ENCODE data around the gene KRT32.

KRT32 gene

GRCh38 chr17:41505007-41505808, 38.0 kb upstream of the KRT32 start, which contains the start of gene KRT13:
Gene KRT13, minus strand, starts transcription at chr17:41505612. Its CDS starts 62 bp downstream, at chr17:41505550.
- TF ChIP-seq ZNF8 (CRISPR knock-in tag; IDR thresholded peaks at IDR 0.05) (no peak), CSDC2 (CRISPR knock-in tag; IDR thresholded peaks at IDR 0.05) (no peak)
- no peak for ATAC-seq

- TF ChIP-seq CSRNP3 (CRISPR knock-in tag; IDR thresholded peaks at IDR 0.05): no peak
- no peak for TF ChIP-seq CSDC2 (CRISPR knock-in tag; IDR thresholded peaks at IDR 0.05)
- TF ChIP-seq GLIS3 (CRISPR knock-in tag; IDR thresholded peaks at IDR 0.05): no peak
- TF ChIP-seq ZNF565 (CRISPR knock-in tag; conservative IDR thresholded peaks at IDR 0.05; ENCODE audit: low read depth): no peak
- ATAC-seq: no peak
Observed at GRCh38 chr17:41504246-41504977, 37.2 kb upstream of the KRT32 start.

- TF ChIP-seq, protein P1, sequence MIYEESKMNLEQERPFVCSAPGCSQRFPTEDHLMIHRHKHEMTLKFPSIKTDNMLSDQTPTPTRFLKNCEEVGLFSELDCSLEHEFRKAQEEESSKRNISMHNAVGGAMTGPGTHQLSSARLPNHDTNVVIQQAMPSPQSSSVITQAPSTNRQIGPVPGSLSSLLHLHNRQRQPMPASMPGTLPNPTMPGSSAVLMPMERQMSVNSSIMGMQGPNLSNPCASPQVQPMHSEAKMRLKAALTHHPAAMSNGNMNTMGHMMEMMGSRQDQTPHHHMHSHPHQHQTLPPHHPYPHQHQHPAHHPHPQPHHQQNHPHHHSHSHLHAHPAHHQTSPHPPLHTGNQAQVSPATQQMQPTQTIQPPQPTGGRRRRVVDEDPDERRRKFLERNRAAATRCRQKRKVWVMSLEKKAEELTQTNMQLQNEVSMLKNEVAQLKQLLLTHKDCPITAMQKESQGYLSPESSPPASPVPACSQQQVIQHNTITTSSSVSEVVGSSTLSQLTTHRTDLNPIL (CRISPR knock-in tag; IDR thresholded peaks at IDR 0.05; ENCODE audit: low read depth): no peak
- no peak for TF ChIP-seq ZFP30 (CRISPR knock-in tag; IDR thresholded peaks at IDR 0.05)
- TF ChIP-seq ARNTL (CRISPR knock-in tag; IDR thresholded peaks at IDR 0.05; ENCODE audit: borderline replicate concordance, low read depth): no peak
- TF ChIP-seq, protein P2, sequence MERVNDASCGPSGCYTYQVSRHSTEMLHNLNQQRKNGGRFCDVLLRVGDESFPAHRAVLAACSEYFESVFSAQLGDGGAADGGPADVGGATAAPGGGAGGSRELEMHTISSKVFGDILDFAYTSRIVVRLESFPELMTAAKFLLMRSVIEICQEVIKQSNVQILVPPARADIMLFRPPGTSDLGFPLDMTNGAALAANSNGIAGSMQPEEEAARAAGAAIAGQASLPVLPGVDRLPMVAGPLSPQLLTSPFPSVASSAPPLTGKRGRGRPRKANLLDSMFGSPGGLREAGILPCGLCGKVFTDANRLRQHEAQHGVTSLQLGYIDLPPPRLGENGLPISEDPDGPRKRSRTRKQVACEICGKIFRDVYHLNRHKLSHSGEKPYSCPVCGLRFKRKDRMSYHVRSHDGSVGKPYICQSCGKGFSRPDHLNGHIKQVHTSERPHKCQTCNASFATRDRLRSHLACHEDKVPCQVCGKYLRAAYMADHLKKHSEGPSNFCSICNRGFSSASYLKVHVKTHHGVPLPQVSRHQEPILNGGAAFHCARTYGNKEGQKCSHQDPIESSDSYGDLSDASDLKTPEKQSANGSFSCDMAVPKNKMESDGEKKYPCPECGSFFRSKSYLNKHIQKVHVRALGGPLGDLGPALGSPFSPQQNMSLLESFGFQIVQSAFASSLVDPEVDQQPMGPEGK (CRISPR knock-in tag; IDR thresholded peaks at IDR 0.05; ENCODE audit: borderline replicate concordance): no peak
- TF ChIP-seq SNAI2 (CRISPR knock-in tag; IDR thresholded peaks at IDR 0.05): no peak
- no peak for TF ChIP-seq BACH2 (CRISPR knock-in tag; IDR thresholded peaks at IDR 0.05; ENCODE audit: borderline replicate concordance)
- TF ChIP-seq ISL1 (CRISPR knock-in tag; IDR thresholded peaks at IDR 0.05): no peak
- no peak for TF ChIP-seq TOX (CRISPR knock-in tag; IDR thresholded peaks at IDR 0.05; ENCODE audit: borderline replicate concordance)
- TF ChIP-seq, protein P3, sequence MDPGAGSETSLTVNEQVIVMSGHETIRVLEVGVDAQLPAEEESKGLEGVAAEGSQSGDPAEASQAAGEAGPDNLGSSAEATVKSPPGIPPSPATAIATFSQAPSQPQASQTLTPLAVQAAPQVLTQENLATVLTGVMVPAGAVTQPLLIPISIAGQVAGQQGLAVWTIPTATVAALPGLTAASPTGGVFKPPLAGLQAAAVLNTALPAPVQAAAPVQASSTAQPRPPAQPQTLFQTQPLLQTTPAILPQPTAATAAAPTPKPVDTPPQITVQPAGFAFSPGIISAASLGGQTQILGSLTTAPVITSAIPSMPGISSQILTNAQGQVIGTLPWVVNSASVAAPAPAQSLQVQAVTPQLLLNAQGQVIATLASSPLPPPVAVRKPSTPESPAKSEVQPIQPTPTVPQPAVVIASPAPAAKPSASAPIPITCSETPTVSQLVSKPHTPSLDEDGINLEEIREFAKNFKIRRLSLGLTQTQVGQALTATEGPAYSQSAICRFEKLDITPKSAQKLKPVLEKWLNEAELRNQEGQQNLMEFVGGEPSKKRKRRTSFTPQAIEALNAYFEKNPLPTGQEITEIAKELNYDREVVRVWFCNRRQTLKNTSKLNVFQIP (CRISPR knock-in tag; IDR thresholded peaks at IDR 0.05; ENCODE audit: borderline replicate concordance, low read depth): no peak
- no peak for TF ChIP-seq RARB (CRISPR knock-in tag; IDR thresholded peaks at IDR 0.05)
- no peak for ATAC-seq
Observed at GRCh38 chr17:41503202-41503601, 36.0 kb upstream of the KRT32 start.

DNA sequence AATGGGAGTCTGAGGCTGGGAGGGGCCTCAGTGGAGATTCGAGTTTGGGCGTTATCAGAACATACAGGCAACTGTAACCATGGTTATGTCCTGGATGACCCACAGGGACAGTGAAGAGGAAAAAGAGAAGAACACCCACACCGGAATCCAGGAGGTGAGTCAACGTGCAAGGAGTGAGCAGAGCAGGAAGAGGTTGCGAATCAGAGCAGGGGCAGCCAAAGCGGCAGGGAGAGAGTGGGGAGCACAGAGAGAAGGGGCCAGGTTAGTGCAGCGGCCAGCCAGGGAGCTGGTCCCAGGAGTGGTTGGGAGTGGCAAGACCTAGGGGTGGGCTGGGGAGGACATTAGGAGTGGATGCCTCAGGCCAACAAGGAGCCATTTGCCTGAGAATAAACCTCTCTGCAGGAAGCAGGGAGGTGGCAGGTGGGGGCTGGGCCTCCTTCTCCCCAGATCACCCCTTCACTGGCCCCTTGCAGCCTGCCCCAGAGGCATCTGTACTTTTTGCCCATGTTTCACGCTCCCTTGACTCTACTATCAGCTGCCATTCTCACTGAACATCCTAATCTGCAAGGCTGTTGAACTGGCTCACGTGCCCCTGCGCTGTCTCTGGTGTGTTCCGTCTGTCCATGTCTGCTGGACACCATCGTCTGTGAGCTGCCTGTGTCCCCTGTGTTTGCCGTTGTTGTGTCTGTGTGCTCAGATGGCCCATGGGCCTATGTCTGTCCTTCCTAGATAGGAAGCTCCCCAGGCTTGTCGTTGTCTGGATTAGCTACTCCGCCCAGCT, 33.1 kb upstream of the KRT32 start:
- ATAC-seq: peak; percentile 67
- TF ChIP-seq, protein P3 (CRISPR knock-in tag; IDR thresholded peaks at IDR 0.05; ENCODE audit: borderline replicate concordance, low read depth): no peak
- no peak for TF ChIP-seq CSDC2 (CRISPR knock-in tag; IDR thresholded peaks at IDR 0.05)
- TF ChIP-seq CSRNP3 (CRISPR knock-in tag; IDR thresholded peaks at IDR 0.05): no peak
- no peak for TF ChIP-seq TCF4 (CRISPR knock-in tag; IDR thresholded peaks at IDR 0.05; ENCODE audit: borderline replicate concordance)
- TF ChIP-seq TOX (CRISPR knock-in tag; IDR thresholded peaks at IDR 0.05; ENCODE audit: borderline replicate concordance): no peak
- no peak for TF ChIP-seq ZNF565 (CRISPR knock-in tag; conservative IDR thresholded peaks at IDR 0.05; ENCODE audit: low read depth)
- TF ChIP-seq PPARA (CRISPR knock-in tag; IDR thresholded peaks at IDR 0.05; ENCODE audit: borderline replicate concordance): no peak
- TF ChIP-seq GLIS3 (CRISPR knock-in tag; IDR thresholded peaks at IDR 0.05): no peak
- TF ChIP-seq, protein P4, sequence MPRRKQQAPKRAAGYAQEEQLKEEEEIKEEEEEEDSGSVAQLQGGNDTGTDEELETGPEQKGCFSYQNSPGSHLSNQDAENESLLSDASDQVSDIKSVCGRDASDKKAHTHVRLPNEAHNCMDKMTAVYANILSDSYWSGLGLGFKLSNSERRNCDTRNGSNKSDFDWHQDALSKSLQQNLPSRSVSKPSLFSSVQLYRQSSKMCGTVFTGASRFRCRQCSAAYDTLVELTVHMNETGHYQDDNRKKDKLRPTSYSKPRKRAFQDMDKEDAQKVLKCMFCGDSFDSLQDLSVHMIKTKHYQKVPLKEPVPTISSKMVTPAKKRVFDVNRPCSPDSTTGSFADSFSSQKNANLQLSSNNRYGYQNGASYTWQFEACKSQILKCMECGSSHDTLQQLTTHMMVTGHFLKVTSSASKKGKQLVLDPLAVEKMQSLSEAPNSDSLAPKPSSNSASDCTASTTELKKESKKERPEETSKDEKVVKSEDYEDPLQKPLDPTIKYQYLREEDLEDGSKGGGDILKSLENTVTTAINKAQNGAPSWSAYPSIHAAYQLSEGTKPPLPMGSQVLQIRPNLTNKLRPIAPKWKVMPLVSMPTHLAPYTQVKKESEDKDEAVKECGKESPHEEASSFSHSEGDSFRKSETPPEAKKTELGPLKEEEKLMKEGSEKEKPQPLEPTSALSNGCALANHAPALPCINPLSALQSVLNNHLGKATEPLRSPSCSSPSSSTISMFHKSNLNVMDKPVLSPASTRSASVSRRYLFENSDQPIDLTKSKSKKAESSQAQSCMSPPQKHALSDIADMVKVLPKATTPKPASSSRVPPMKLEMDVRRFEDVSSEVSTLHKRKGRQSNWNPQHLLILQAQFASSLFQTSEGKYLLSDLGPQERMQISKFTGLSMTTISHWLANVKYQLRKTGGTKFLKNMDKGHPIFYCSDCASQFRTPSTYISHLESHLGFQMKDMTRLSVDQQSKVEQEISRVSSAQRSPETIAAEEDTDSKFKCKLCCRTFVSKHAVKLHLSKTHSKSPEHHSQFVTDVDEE (CRISPR knock-in tag; IDR thresholded peaks at IDR 0.05): no peak
- no peak for TF ChIP-seq ZFP30 (CRISPR knock-in tag; IDR thresholded peaks at IDR 0.05)
- TF ChIP-seq ISL1 (CRISPR knock-in tag; IDR thresholded peaks at IDR 0.05): no peak
- TF ChIP-seq RARB (CRISPR knock-in tag; IDR thresholded peaks at IDR 0.05): no peak

Measured in SK-N-SH treated with all-trans-retinoic acid at 6 μM for 48 hours (cell line).